Measurements from ENCODE around the gene SNX22.

The SNX22 gene

GRCh38 chr15:64193971-64194370, 42.4 kb downstream of the SNX22 start:
- FAIRE-seq (no peak), DNase-seq (ENCODE audit: insufficient read length, low spot score) (no peak)
- peak; percentile 17 for TF ChIP-seq CTCF (IDR thresholded peaks at IDR 0.05; ENCODE audit: insufficient read depth, missing control alignments)

- FAIRE-seq: no peak
- no peak for DNase-seq (ENCODE audit: insufficient read length, low spot score)
- no peak for TF ChIP-seq CTCF (IDR thresholded peaks at IDR 0.05; ENCODE audit: insufficient read depth, missing control alignments)
Measured at GRCh38 chr15:64197425-64197824, 45.9 kb downstream of the SNX22 start.

GRCh38 chr15:64205202-64205601, 53.7 kb downstream of the SNX22 start:
- FAIRE-seq (no peak), DNase-seq (ENCODE audit: insufficient read length, low spot score) (no peak)
- no peak for TF ChIP-seq CTCF (IDR thresholded peaks at IDR 0.05; ENCODE audit: insufficient read depth, missing control alignments)
